DND-41 (cell line): ENCODE results near the gene SLTM.

Experiments
- CTCF ChIP-seq: IDR thresholded peaks from 2 replicates; pipeline ENCODE4 v1.5.1; 2012; ENCODE audit warnings: borderline replicate concordance, low read length, moderate library complexity, mild to moderate bottlenecking; ENCODE audit not compliant: poor library complexity, severe bottlenecking; ENCODE audit errors: extremely low read depth
- EZH2 ChIP-seq: IDR thresholded peaks from 3 replicates; pipeline ENCODE4 v1.6.1; 2012; ENCODE audit warnings: borderline replicate concordance, low read depth, mild to moderate bottlenecking, moderate library complexity, low read length, inconsistent platforms; ENCODE audit not compliant: severe bottlenecking

GRCh38 chr15:58916962-58917361 is 16.5 kb downstream of the SLTM start:
- TF ChIP-seq CTCF = no peak
- TF ChIP-seq EZH2 = no peak
